SW 1271 (cell line): Measurements from ENCODE around the gene FBF1.

Source experiments
- DNase-seq, 2 experiments: peaks; one replicate each; lab custom pipeline; 2025; lab: John Stamatoyannopoulos, UW

Gene FBF1

DNA sequence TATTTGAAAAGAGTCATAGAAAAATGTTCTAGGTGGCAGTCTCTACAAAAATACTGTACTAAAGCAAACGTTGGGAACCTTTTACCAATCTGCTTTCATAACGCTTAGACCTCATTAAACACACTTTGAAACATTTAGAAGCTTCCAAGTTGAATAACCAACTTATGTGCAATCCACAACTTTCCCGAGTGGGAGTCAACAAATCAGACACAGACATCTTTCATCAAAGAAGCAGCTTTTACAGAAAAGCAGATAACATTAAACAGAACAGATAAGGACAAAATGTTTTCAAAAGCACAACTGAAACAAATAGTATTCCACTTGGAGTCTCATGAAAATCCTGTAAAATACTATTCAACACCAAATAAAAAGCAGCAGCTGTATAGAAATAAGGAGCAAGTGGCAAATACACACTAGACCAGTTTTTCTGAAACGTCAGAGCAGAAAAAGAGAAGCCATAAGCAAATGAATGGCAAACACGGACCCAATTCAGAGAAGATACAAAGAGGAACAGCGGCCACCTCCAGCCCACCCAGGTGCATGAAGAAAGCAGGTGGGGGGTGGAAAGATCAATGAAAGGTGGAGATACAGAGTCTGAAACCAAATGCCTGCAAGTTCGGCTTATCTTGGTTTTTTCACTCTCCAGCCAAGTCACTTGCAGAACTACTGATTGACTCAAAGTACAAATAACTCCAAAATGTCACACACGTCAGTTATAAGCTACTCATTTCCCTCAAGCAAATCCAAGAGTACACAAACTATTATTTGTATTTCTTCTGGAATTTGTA lies 18.4 kb upstream of the FBF1 start:
- no peak for DNase-seq

DNA sequence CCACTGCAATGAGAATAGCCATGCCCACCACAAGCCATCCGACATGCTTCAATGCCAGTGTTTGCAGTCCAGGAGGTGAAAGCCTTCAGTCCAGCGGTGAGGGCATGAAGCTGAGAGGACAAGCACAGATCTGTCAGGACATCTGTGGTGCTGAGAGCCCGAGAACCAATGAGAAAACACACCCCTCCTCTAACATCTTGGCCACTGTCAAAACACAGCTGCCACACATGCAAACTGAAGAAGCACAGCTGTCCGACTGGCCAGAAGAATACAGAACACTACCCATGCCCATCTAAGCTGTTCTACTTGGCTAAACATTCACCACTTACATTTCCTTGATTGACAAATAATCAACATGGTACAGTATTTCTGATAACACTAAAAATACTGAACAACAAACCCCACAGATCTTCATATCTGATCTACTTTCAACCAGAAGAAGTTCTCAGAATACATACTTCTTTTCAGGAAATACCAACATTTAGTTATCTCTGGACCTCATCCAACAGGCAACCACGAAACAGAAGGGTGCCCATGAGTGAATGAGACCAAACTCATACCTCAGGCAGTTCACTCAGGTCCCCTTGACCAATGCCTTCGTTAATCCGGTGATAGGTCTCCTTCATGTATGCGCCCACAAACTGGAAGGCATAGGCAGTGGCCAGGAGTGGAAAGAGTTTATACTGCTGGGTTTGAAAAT lies 10.2 kb upstream of the FBF1 start:
- no peak for DNase-seq

DNA sequence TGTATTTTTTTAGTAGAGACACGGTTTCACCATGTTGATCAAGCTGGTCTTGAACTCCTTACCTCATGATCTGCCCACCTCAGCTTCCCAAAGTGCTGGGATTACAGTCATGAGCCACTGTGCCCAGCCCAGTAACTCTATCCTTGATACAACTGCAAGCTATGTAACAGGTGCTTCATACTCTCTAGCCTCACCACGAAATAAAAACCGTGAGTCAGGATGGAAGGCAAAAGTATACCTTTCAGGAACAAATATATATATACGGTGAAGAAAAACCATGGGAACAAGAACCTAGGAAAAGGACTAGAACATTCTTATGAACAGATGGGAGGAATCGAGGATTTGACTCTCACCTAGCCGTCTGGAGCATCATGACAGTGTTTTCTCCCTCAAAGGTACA lies 9.6 kb upstream of the FBF1 start:
- DNase-seq: no peak

DNA sequence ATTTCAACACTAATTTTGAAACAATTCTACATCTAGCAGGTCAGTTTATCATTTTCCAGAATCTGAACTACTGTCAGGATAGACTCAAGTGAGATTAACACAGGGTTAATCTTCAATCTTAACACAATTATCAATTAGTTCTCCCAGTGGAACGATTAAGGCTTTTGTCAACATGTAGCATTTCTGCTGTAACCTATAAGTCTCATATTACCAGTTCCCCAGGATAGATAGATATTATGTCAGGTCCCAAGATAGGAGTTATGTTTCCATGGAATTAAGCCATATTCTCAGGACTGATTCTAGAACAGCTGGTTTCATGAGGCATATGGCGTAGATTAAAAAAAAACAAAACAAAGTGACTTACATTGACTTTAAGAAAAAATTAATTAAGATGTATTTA lies 4.4 kb upstream of the FBF1 start:
- no peak for DNase-seq

DNA sequence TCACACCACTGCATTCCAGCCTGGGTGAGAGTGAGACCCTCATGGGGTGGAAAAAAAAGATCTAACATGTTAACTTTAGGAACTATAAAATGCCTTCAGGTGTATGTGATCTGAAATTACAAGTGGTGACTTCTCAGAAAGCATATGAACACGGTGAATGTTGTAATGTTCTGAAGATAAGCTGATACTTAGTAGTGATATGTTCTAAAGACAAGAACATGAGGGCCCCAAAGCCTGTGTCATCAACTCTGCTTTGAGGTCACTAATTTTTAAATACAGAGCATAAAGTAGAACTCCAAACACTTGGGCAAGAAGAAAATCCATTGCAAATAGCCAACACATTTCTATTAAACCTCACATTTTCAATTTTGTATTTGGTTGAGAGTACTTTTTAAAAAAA lies 2.6 kb upstream of the FBF1 start:
- no peak for DNase-seq

DNA sequence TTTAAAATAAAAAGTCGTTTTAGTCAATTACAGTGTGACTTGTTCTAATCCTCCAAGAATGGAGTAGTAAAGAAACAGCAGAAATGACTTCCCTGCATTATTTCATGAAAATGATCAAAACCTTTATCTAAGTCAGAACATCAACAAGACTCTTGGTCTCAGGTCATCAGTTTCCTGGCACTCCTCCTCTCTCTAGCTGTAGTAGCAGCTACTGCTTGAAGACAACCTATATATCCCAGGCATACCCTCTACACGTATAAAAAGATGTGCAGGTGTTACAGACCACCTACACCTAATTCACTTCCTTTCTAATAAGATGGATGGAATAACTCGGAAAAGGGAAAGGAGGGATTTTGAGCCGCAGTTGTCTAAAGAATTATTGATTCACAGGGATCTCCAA lies 1.6 kb upstream of the FBF1 start:
- no peak for DNase-seq

DNA sequence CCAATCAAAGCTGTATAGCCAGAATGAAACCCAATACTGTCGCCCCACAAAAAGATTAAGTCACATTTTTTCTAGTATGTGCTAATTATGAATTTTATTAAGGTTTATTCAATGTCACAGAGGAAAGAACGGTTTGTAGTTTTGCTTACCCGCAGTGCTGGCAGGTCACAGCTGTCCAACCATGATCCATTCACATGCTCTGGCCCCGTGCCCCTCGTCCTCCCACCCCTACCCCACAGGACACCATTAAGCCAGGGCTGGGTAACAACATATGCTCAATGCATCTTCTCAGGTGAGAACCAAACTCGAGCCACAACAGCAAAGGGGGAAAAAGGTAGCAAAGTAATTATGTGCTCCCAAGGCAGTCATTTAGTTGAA lies 589 bp upstream of the FBF1 start:
- no peak for DNase-seq

DNA sequence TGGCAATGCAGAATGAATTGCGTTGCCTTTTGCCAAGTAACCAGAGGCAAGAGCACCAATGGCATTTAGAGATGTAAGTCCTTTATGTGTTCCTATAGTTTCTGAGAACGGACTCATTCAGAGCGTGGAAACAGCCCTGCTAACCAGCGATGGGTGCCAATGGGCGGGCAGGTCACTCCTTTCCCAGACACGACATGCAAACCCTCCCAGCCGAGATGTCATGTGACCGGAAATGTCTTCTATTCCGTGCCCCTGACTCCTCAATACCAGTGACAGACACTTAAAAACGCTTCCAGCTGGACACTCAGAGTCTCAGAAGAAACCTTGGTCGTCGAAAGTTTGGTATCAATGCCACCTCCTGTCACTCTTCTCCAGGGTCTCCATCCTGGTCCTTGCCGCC lies 3.2 kb downstream of the FBF1 start:
- DNase-seq: no peak

DNA sequence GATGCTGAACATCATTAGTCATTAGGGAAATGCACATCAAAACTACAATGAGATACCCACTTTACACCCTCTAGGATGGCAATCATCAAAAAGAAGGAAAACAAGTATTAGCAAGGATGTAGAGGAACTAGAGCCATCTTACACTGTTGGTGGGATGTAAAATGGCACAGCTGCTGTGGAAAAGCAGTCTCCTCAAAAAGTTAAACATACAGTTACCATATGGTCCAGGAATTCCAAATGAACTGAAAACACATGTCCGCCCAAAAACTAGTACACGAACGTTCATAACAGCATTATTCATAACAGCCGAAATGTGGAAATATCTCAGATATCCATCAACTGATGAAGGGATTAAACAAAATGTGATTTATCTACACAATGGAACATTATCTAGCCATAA lies 7.0 kb downstream of the FBF1 start:
- DNase-seq: no peak

DNA sequence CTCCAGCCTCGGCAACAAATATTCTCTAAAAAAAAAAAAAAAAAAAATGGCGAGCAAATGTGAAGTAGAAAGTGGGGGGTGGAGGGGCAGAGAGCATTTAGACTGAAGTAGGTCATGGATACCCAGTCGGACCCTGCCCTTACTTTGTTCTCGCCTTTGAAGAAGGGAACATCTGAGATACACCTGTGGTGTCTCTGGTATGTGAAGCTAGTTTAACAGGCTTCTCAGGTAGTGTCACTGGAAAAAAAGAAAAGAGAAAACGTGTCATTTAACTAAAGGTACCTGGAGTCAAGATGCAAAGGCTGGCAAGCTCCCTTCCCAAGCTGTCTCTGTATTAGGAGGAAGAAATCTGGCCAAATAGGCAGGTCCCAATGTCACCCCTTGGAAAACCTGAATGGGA lies 8.0 kb downstream of the FBF1 start:
- DNase-seq: no peak

DNA sequence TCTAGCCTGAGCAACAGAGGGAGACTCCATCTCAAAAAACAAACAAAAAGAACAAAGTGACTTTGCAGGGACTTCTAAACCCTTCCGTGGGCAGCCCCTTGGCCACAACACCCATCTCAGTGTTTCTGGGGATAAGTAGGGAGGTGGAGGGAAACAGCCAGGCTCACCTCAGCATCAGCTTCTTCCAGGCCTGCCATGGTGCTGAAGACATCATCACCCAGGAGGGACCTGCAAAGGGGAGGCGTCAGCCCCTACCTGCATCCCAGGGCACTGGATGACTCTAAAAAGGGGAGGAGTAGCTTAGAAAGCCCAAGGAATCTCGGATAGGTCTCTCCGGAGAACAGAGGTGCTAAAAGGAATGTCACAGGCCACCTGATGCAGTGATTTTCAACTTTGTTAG lies 9.8 kb downstream of the FBF1 start:
- no peak for DNase-seq

DNA sequence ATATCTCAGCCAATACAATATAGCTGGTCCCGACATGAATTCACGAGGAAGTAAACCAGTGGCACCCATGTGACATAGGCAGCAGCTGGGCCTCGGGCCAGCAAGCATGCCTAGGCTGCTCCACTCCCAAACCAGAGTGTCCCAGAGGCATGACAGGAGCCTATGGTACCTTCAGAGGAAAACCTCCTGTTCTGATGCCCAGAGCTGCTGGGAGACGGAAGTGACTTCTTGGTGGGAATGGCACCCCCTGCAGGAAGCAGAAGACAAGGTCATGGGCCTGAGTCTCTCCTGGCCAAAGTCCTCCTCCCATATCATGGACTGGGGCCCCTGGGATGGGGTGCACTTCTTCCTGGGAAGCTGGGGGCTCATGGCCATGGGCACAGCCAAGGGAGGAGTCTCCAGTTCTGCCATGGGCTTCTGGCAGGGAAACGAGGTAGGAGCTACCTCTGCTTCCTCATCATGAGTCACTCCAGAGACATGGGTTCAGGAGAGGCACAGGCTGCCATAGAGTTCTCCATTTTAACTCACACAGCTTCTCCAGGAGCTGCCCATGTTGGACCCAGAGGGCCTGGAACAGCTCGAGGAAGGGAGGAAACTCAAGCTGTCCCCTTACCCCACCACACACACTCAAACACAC lies 13.4 kb downstream of the FBF1 start:
- no peak for DNase-seq

DNA sequence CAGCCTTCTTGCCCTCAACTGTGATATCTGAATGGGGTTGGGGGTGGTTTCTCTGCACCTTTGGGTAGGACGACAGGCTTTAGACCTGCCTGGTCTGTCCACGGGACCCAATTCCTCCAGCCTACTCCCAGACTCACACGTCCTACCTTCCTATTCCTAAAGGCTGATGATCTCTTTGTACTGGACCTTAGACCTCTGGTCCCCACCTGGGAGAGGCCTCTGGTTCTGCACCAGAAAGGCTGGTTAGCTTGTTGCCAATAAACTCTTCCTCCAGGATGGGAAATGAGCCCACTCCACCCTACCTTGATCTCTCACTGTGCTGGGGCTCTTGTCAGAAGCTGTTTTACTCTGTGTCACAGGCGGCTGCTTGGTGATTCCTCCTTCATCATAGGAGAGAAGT lies 14.4 kb downstream of the FBF1 start:
- DNase-seq: no peak

DNA sequence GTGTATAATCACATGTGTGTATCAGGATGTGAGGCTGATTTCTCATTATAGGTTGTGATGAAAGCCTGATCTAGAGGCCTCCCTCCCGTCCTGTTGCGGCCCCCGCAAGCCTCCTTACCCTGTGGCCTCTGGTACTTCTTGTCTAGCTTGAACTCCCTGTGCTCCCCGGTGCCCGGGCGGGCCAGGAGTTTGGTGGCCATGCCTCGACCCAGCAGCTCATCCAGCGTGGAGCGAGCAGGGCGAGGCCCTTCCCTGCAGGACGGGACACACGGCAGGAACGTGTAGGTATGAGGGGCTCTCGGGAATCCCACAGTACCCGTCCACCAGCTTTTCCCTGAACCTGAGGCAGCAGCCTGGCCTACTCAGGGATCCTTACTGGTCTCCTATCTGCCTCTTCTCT lies 14.9 kb downstream of the FBF1 start:
- no peak for DNase-seq

DNA sequence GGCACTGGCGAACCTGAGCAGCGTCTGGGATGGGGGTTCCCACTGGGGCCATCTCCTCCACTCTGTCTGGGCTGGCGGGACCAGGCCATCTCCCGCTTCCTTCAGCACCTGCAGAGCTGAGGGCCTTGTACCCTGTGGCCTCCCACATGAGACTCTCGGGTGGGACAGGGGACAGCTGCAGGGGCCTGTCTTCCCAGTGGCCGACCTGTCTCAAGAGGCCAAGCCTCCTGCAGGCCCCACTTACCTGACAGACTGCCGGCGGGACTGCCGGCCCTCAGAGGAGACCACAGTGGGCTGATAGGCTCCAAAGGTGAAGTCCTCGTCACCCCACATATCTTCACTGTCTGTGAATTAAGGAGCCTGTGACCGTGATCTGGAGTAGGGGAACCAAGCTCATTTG lies 15.7 kb downstream of the FBF1 start:
- DNase-seq: no peak

DNA sequence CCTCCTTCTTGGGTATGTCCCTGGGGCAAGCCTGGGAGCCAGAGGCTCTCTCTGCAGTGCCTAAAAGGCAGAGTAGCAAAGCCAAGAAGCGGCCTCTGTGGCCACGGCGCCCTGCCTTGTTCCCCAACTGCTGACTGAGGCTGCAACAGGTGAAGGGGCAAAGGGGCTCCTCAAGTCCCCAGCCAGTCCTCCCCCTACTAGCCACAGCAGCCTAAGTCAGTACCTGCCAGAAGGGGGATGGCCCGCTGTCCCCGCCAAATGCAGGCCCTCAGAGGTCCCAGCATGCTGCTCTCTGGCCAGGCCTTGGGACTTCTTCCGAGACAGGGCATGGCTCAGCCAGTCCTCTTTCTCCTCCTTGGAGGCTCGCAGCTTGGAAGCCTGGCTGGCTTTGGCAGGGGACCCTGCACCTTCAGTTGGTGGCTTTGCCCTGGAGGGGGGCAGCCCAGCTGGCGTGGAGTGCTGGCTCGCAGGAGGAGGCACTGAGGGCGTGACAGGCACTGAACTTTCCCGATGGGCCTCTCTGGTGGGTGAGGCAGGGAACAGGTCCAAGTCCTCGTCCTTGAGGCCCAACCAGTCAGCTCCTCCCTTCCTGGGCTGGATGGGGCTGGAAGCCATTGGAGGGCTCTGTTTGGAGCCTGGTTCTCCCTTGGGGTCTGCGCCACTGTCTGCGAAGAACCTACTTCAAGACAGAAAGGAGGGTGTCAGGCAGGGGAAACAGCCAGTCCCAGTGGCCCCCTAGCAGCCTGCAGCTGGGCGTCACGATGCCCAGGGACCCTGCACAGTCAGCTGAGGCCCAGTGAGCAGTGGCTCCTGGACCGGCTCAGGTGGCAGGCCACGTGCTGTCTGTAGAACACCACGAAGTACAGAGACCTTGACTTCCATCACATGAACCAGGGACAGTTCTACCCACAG lies 17.6 kb downstream of the FBF1 start:
- no peak for DNase-seq

DNA sequence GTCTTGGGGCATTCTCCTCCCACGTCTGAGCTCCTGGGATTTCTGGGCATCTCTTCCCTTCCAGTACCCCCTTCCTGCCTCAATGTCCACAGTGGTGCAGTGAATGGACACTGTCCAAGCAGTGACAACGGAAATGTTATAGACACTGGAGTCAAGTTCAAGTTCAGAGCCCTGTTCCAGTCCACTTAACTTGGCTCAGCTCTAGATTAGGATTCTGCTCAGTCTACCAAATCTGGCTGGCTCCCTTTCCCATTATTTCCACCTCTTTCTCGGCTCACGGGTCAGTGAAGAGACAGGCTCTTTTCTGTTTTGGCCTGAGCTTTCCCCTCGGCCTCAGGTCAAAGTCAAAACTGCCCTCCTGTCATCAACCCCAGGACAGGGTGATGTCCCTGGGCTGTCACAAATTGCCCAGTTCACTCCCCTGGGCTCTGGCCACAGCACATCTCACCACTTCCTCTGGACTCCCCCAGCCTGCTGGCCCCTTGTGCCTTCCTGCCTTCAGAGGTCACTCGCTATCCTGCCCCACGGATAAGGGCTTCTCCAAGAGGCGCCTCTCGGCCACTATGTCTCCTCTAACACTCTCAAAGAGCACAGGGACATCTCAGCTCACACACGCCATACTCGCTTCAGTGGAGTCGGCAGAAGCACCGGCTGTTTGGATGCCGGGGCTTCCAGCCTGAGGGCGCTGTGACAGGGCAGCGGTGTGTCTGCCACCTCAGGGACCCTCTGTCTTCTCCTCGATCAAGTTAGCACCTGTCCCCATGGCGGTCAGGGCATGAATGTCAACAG lies 18.5 kb downstream of the FBF1 start:
- no peak for DNase-seq

DNA sequence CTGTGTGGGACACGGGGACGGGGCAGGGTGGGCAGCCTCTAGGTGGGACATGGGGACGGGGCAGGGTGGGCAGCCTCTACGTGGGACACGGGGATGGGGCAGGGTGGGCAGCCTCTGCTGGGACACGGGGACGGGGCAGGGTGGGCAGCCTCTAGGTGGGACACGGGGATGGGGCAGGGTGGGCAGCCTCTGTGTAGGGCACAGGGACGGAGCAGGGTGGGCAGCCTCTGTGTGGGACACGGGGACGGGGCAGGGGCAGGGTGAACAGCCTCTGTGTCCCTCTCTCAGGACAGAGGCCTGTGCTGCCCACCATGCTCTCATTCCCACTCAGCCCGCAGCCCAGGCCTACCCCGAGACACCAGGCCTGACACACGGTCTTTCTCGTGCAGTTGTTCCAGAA lies 19.2 kb downstream of the FBF1 start:
- DNase-seq: no peak

DNA sequence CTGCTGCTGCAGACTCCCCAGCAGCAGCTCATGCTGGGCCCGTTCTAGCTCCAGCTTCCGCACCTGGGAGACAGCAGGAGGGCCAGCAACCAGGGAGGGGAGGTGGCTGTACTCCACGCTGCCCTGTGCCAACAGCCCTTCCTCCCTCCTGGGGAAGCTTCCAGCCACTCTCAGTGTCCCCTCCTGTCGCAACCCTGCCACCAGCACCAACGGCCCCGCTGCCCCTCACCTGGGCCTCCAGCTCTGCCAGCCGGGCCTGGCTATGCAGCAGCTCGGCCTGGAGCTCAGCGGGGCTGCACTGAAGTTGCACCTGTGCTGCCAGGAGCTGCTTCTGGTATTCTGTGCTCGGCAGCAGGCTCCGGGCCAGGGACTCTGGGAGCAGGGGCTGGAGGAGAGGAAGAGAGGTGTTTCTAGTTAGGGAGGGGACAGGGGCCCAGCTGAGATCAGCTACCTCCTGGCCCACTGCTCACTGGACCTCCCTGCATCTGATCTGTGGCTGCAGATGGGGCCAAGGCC lies 20.7 kb downstream of the FBF1 start:
- DNase-seq: no peak

DNA sequence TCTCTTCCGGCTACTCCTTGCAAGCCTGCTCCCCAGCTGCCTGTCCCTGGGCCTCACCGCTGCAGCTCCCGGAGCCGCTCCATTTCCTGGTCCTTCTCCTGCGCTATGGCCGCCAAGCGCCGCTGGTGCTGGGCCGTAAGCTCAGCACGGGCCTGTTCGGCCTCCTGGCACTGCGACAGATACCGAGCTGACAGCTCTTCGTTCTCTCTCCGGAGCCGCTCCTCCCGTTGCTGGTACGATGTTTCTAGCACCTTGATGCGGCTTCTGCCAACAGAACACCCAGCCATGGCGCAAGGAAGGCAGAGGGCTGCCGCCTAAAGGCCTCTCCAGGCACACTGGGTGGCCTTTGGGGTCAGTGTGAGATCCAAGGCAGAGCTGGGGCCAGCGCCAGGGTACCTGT lies 21.2 kb downstream of the FBF1 start:
- no peak for DNase-seq

DNA sequence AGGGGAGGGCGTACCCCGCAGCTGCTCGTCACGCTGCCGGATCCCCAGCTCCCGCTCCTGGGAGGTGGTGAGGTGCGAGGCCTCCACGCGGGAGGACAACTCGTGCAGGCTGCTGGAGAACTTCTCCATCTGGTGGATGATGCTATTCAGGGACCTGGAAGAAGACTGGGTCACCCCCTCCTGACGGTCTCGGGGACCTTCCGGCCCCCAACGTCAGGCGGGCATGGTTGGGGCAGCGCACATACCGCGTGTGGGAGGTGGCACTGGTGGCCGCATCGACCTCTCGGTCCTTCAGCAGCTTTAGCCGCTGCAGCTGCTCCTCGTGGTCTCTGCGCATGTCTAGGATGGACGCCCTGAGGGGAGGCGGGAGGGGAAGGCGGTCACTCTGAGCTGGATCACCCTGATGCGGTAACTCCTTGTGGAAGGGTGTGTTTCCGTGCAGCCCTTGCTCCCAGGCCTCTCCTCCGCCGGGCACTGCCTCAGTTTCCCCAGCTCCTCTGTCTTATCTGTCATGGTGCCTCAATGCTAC lies 22.9 kb downstream of the FBF1 start:
- DNase-seq: no peak
